NCI-H128 (cell line): ENCODE data around the gene SNX9.
A peak's percentile ranks its signal among the peaks of the same experiment; 100 is the strongest.
"Not testable (repeated sequence)": the region's sequence is repeated elsewhere in the genome, so short reads cannot be mapped to it uniquely, and the experiment has no call there.

Experiments used
- DNase-seq: peaks from one replicate; lab custom pipeline; 2025; ENCODE audit not compliant: unreplicated experiment; lab: John Stamatoyannopoulos, UW

The SNX9 gene

DNA sequence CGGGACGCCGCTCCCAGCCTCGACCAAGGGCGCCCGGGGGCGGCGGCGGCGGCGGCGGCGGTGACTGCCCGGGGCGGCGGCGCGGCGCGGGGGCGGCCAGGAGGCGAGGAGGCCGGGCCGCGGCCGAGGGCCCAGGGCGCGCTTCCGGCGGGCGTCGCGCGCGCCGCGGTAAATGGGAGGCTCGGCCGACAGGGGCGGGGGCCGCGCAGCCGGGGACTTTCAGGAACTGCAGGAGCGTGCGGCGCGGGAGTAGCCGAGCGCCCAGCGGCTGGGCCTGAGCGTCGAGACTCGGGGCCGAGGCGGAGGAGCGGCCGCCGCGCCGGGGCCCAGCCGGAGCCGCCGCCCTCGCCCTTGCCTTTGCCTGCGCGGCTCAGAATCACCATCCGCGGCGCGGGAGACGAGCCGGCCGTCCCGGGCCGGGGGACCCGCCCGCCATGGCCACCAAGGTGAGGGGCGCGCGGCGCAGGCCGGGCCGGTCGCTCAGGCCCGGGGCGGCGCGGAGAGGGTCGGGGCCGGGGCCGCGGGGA is at the start of gene SNX9:
Gene SNX9 (plus strand): TSS at position 246 of the 527 bp plus-strand sequence. CDS start 189 bp downstream, at position 435.
- peak; percentile 15 for DNase-seq

DNA sequence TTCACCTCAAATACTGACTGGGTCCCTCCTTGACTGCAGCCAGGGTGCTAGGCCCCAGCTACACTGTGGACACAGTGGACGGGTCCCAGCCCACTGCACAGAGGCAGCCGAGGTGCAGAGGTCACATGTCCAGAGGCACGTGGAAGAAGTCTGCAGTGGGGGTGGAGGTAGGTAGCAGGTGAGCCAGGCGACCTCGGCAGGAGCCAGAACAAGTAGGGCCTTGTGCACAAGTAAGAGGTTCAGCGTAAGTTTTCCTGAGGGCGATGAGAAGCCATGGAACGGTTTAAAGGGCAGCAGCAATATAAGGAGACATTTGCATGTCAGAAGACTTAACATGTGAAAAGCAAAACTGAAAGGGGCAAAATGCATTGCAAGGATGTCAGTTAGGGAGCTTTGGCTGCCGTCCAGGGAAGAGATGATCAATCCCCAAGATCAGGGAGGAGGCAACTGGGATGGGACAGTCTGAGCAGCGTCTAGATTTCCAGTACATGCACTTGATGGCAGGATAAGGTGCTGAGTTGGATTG is 49.7 kb upstream of the SNX9 start:
- no peak for DNase-seq

DNA sequence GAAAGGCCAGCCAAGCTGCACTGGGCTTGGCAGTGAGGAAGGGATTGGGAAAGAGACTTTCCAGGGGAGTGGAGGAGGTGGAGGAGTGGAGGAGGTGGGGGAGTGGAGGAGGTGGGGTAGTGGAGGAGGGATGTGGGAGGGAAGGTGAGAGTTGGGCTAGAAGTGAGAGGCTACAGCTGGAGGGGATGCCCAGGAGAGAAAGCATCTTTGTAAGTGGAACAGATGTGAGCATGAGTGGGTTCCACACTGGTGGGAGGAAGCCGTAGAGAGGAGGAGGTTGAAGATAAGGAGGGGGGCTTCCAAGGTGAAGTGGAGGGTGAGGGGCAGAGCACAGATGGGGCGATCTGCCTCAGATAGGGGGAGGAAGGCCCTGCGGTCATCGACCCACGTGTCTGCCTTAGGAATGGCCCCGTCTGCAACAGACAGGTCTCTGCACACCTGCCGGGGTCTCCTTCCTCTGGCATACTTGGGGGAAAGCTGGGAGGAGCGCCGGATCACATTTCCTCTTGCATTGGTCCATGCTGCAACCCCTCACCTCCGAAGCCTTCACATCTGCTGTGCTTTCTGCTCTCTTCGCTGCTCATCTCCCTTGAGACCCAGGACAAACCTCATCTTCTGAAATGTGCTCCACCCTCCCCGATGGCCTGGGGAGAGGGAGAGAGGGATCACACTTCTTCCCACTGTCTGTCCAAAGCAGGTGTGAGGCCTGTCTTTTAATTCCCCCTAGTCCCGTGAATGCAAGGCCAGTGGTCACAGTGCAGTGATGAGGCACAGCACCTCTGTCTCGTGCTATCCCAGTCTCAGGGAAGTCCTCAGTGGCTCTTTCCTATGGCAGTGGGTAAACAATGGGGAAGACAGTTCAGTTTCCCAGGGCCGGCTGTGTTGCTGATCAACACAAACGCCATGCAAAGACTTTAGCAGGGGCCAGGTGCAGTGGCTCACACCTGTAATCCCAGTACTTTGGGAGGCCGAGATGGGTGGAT is 48.6 kb upstream of the SNX9 start:
- no peak for DNase-seq

DNA sequence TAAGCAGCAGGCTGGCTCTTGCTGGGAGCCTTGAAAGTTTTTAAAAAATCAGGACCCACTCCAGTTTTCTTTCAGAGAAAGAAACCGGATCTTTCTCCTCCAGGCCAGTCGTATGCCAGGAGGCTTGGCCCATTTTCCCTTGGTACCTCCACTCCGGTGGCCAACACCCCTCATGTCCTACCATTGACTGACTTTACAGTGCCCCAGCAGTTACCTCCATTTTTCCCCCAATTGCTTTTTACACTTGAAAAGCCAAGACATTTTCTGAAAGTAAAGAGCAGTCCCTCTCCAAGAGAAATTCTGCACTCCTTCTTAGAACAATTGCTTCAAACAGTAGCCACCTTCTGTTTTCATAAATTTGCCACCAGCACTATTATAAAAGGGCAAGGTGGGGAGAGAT is 47.7 kb upstream of the SNX9 start:
- DNase-seq = no peak

DNA sequence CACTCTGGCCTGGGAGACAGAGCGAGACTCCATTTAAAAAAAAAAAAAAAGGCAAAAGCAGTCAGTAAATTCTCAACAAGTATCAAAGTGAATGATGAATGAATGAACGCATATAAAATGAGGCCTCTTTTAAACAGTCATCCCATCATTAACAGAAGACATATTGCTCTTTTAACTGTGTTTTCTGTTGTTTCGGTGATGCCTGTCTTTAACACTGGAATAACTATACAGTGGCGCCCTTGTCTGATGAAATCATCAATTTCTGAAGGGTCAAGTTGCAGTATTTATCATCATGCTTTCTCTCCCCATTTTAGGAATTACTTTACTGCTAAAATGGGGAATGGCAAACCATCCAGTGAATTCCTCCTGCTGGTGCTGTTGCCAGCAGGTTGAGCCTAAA is 45.7 kb upstream of the SNX9 start:
- DNase-seq = no peak

DNA sequence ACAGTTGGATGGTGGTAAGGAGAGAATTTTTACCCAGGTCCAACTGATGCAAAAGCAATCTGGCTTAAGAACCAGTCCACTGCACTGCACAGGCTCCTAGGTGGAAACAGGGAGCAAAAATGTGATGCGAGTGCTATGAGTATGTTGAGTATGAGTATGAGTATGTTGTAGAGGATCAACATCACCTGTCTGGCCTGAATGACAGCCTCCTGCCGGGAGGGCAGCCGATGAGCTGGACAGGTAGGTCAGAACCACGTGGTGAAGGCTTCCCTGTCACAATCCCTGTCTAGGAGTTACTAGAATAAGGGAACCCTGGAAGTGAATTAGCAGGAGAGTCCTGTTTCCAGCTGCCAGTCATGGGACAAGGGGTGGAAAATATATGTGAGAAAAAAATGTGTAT is 44.3 kb upstream of the SNX9 start:
- no peak for DNase-seq

DNA sequence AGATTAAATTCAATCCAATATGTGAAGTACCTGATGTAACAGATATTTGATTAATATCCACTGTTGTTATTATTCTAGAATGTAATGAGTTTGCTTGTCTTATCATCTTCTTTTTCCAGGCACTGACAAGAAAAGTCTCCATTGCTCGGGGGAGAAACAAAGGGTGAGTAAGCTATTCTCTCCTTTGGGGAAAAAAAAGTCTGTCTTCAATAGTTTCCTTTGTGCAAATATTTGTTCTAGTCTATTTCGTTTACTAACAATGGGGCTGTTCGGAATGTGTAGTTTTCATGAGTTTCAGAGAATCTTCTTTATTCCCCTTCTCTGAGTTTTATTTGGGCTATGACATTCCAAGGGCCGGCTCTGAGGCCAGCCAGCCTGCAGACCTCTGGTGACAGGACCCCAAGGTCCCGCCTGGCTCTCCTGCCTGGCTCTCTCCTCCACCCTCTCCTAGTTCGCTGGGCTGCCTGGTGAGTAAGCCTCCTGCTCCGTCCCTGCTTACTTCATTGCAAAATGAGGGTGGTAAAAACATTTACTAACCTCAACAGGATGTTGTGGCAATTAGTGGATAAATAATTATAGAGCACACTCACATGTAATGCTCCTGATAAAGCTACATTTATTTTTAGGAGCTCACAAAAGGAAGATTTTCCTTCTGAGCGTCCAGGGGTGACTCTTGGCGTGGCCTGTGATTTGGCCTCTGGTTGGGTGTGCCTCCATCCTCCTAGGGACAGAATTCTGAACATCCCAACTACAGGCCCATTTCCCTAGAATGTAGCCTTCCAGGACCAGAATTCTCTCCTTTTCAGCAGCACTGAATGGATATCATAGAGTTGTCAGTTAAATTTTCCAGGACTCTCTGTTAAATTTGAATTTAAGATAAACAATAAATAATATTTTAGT is 43.1 kb upstream of the SNX9 start:
- no peak for DNase-seq

DNA sequence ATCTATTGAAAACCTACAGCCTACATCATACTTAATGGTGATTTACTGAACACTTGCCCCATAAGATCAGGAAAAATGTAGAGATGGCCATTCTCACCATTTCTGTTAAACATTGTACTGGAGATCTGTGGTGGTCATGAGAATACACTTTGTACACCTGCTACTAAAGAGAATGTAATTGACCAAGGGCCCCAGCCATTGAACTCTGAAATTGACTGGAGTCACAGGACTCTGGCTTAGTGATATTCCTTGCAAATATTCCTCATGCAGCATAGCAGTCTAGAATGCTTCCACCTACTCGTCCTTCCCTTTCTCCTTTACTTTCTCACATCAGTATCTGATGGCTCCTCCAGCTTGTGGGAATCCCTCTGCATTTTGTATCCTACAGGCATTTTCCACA is 37.4 kb upstream of the SNX9 start:
- no peak for DNase-seq

DNA sequence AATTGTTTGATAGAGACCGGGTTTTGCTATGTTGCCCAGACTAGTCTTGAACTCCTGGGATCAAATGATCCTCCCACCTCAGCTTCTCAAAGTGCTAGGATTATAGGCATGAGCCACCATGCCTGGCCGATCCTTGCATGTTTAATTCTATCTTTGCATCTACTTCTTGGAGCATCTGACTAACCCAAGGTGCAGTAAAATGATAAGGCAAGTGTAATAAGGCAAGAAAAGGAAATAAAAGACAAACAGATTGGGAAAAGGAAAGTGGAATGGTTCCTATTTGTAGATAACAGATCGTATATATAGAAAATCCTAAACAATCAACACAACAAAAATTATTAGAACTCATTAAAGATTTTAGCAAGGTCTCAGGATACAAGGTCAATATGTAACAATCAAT is 36.8 kb upstream of the SNX9 start:
- no peak for DNase-seq

DNA sequence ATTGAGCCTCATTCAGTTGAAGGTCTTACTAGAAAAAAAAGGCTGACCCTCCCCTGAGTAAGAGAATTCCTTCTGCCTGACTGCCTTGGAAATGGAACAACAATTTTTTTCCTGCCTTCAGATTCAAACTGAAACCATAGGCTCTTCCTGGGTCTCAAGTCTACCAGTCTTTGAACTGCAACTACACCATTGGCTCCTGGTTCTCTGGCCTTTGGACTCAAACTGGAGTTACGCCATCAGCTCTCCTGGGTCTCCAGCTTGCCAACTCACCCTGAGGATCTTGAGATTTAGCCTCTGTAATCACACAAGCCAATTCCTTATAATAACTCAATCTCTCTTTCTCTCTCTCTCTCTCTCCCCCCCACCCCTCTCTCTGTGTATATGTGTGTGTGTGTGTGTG is 36.0 kb upstream of the SNX9 start:
- DNase-seq = no peak

DNA sequence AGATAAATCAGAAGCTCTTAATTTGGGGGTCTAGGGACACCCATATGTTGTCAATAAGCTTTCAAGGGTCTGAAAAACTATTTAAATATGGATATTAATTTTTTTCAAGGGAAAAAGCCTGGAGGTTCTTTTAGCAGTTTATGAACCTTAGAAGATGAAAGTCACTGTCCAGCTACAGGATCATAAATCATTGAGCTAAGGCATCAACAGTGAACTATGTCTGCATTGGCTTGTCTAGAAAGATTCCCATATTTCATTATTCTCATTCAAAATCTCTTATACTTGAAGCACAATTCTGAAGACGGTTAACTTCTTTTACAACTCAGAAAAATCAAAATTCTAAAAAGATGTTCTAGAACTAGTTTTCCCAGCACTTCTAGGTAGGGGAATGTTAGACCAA is 34.9 kb upstream of the SNX9 start:
- no peak for DNase-seq

DNA sequence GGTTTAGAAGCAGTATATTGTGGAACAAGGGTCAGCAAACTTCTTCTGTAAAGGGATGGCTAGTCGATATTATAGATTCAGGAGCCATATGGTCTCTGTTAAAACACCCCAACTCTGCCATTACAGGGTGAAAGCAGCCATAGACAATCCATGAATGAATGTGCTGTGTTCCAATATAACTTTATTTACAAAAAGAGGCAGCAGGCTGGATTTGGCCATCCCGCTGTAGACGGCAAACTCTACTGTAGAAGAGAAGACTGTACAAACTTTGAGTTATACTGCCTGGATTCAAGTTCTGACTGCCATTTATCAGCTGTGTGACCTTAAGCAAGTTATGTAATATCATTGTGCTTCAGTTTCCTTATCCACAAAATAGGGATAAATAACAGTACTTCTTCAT is 33.7 kb upstream of the SNX9 start:
- no peak for DNase-seq

DNA sequence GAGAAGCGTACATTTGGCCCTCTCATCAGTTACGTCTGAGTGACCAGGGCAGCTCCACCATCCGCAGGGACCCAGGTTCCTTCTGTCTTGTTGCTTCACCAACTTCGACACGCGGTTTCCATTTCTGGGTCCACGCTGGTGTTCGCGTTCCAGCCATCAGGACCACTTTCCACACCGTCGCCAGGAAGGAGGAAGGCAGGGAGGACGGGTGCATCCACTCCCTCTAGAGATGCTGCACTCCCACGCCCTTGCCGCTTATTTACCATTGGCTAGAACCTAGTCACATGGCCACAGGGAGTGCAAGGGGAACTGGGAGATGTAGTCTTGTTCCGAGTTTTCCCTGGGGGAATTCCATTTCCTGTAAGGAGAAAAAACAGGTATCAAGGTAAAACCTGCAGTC is 33.2 kb upstream of the SNX9 start:
- no peak for DNase-seq

DNA sequence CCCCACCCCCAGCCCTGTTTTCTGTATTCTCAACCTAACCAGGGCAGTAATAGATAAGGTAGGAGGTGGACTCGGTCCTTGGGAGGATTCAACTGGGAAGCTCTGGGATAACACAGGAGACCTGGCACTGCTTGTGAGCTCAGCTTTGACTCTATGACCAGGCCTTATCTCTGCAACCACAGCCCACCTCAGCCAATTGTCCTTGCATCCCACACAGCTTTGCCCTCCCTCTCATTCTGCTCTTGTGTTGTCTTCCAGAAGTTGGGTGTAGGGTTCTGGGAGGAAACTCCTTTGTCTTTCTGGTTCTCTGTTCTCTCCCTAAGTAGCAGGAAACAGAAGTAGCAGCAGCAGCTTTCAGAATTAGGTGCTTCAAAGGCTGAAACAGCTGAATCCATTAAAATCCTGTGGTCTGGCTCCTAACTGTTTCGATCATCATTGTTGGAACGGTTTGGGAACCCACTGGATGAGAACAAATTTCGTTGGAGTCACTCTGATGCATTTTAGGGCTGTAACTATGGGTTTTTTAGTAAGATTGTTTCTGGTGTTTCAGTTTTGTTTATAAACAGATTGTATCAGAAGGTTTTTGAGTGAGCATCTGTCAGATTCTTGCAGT is 32.4 kb upstream of the SNX9 start:
- no peak for DNase-seq

DNA sequence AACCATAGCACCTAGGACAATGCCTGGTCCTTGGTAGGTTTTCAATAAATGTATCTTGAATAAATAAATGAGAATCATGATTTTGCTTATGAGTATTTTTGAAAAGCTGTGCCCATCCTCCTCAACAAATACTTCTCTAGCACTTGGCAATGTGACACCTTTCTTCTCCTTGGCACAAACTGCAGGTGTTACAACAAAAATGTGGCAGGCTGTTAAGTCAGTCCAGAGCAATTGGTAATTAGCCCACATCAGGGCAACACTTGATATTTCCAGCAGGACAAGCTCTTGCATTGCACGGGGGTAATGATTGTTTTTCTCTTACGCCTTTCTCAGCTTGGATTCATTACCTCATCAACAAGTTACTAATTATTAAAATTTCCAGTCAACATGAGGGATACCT is 31.6 kb upstream of the SNX9 start:
- DNase-seq = no peak

DNA sequence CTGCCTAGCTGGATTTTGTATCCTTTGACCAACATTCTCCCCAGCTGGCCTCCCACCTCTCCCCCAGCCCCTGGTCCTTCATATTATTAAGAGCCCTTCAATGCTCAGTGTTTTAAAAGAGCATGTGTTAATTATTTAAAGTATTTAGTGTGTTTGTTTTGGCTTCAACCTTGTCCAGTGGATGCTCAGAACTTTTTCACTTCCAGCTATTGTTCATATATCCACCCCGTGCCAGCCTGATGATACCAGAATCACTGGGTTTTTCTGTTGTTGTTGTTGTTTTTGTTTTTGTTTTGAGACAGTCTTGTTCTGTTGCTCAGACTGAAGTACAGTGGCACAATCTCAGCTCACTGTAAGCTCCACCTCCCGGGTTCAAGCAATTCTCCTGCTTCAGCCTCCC is 30.4 kb upstream of the SNX9 start:
- DNase-seq = no peak

DNA sequence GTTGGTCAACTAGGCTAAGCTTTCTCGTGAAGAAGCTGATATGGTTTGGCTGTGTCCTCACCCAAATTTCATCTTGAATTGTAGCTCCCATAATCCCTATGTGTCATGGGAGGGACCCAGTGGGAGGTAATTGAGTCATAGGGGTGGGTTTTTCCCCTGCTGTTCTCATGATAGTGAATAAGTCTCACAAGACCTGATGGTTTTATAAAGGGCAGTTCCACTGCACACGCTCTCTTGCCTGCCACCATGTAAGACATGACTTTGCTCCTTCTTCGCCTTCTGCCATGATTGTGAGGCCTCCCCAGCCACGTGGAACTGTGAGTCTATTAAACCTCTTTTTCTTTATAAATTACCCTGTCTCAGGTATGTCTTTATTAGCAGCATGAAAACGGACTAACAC is 29.0 kb upstream of the SNX9 start:
- DNase-seq = not testable (repeated sequence)

DNA sequence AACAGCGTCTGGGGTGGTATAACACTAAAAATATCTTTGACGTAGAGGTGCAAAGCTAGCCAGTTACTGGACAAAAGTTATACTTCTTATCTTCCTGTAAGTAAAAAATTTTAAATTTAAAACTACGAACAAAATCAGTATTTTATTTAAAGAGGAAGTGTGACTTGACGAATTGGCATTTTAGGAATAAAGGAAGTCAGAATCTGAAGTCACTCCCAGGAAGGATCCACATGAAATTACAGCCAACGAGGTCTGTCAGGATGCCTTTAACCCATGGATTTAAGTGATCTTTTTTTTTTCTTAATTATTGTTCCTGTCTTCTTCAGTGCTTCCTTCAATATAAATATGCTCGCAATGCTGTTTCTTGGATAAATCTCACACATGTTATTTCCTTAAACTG is 27.2 kb upstream of the SNX9 start:
- no peak for DNase-seq

DNA sequence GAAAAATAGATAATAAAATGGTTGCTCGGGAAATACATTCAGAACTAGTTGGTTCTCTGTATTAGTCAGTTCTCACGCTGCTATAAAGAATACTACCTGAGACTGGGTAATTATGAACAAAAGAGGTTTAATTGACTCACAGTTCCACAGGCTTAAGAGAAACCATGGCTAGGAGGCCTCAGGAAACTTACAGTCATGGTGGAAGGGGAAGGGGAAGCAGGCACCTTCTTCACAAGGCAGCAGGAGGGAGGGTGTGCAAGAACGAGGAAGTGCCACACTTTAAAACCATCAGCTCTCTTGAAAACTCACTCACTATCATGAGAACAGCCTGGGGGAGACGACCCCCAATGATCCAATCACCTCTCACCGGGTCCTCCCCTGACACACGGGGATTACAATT is 24.2 kb upstream of the SNX9 start:
- DNase-seq = no peak

DNA sequence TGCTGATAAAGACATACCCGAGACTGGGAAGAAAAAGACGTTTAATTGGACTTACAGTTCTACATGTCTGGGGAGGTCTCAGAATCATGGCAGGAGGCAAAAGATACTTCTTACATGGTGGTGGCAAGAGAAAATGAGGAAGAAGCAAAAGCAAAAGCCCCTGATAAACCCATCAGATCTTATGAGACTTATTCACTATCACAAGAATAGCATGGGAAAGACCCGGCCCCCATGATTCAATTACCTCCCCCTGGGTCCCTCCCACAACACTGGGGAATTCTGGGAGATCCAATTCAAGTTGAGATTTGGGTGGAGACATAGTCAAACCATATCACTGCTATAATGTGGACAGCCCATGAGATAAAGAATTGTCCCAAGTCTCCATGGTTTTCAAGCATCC is 23.5 kb upstream of the SNX9 start:
- DNase-seq = not testable (repeated sequence)
